ENCODE data around the gene CLN6.

The CLN6 gene

DNA sequence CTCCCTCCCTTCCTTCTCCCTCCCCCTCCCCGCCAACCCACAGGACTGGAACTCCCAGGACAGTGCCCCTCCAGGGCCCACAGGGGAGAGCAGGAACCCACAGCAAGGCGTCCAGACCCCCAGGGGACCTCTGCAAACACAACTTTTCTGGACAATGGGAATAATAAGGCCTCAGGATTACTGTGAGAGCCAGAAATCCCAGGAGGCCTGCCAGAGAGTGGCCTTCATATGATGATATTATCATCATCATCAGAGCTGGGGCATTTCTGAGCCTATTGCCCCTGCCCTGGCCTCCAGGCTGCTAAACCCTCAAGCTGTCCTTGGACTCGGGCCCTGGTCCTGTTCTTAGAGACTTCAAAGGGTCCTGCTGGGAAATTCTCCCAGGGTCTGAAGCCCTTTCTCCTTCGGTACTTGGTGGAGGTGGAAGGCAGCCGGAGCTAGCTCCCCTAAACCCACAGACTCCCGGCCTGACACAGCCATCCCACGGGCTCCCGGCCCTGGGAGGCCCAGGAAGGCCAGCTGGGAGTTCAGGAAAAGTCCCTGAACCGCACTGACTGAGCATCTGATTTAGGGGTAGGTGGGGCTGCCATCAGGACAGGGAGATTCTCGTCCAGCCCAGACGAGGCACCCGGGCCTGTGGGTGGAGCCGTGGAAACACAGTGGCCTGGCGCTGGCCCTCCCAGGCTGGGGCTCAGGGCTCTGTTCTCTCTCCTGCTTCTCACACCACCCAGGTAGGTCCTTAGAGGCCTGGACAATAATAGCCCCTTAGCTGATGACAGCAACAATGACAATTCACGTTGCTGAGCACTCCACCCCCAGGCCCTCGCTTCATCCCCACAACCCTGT, 29.3 kb downstream of the CLN6 start:
- no peak for DNase-seq
- TF ChIP-seq GATA1 (IDR thresholded peaks at IDR 0.05; ENCODE audit: low read depth, low read length): no peak
- no peak for TF ChIP-seq POLR2A (IDR thresholded peaks at IDR 0.05; ENCODE audit: low read length)

DNA sequence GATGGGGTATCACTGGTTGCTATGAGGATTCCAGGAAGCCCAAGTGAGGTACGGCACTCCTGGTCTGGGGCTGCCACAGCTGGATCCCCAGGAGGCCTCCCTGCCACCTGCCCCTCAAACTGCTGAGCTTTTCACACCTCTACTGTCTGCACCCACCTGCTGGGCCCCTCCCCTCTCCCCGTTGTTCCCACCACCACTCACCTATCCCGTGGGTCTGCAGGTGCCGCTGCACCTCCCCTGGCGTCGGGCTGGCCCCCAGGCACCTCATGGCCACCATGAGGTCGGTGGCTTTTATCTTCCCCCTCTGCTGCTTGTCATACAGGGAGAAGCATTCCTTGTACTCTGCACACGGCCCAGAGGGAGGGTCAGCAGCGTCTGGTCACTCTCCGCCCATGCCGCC, 30.2 kb downstream of the CLN6 start:
- no peak for DNase-seq
- TF ChIP-seq GATA1 (IDR thresholded peaks at IDR 0.05; ENCODE audit: low read depth, low read length) (no peak), POLR2A (IDR thresholded peaks at IDR 0.05; ENCODE audit: low read length) (no peak)

DNA sequence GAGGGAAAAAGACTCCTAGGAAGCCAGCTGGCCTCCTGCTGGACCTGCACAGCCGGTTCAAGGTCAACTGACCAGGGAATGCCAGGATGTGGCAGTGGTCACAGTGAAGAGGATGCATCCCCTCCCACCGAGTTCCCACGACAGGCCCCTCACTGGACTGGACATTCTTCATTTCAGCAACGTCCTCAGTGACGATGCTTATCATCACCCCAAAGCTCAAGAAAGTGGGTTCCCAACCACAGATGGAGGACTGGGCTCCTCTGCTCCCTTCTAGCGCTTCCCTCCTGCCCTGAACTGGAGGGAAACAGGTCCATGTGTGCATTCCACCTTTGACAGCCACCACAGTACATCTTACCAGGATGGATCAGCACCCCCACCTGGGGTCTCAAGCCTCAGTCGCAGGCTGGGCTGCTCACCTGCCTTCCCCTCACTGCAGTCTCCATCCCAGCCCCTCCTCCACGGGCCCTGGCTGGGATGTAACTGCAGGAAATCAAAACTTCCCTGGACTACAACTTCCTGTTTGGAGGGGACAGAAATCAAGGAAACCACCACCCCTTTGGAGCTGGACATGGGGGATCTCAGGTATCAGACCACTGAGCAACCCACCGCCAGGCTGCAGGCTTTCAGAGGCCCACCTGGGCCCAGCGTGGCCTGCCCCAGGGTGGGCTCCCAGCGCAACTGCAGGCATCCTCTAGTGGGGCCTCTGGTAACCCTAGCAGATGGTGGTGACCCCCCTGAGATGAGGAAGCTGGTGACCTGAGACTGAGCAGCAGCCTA, 31.7 kb downstream of the CLN6 start:
- no peak for TF ChIP-seq POLR2A (IDR thresholded peaks at IDR 0.05; ENCODE audit: low read length)
- TF ChIP-seq GATA1 (IDR thresholded peaks at IDR 0.05; ENCODE audit: low read depth, low read length): no peak
- no peak for DNase-seq

DNA sequence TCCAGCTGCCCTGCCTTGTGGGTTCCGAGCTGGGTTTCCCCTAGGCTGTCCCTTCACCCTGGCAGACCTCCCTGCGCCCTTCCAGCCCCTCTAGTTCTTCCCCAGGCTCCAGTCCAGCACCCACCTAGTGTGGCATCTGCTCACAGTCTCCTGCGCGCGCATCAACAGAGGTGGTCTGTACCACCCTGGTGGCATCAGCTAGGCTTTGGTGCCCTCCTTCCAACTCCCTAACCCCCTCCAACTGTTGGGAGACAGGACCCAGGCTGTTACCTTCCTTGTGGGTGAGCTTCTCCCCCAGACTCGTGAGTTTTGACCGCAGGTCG, 32.4 kb downstream of the CLN6 start:
- TF ChIP-seq GATA1 (IDR thresholded peaks at IDR 0.05; ENCODE audit: low read depth, low read length) (no peak), POLR2A (IDR thresholded peaks at IDR 0.05; ENCODE audit: low read length) (no peak)
- no peak for DNase-seq

DNA sequence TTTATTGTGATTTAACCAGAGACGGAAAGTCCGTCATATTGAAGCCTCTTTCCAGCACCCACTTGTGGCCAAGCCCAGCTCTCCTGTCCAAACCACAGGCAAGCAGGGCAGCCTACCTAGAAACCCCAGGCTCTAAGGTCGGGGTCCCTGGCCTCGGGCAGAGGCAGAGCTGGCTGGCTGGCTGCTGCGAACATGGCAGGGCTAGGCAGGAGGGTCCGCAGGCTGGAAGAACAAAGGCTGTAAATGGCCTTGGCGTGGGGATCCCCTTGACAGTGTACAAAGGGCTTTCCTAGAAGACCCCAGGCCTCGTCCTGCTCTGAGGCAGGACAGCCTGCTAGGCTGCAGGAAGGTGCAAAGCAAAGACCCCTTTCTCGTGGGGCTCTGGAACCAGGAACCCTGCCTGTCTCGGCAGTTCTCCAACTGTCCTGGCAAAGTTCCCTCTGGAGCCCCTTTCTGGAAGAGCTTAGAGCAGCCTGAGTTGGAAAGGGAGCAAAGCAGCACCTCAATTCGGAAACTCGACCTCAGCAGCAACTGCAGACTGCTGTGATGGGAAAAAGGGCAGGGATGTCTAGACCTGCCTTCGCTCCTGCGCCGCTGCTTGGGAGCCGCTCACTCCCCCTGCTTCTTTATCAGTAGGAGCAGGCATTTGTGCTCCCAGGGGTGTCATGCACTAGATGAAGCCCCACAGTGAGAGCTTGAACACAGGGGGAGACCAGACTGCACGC, 32.9 kb downstream of the CLN6 start:
- DNase-seq: no peak
- TF ChIP-seq GATA1 (IDR thresholded peaks at IDR 0.05; ENCODE audit: low read depth, low read length): no peak
- no peak for TF ChIP-seq POLR2A (IDR thresholded peaks at IDR 0.05; ENCODE audit: low read length)

DNA sequence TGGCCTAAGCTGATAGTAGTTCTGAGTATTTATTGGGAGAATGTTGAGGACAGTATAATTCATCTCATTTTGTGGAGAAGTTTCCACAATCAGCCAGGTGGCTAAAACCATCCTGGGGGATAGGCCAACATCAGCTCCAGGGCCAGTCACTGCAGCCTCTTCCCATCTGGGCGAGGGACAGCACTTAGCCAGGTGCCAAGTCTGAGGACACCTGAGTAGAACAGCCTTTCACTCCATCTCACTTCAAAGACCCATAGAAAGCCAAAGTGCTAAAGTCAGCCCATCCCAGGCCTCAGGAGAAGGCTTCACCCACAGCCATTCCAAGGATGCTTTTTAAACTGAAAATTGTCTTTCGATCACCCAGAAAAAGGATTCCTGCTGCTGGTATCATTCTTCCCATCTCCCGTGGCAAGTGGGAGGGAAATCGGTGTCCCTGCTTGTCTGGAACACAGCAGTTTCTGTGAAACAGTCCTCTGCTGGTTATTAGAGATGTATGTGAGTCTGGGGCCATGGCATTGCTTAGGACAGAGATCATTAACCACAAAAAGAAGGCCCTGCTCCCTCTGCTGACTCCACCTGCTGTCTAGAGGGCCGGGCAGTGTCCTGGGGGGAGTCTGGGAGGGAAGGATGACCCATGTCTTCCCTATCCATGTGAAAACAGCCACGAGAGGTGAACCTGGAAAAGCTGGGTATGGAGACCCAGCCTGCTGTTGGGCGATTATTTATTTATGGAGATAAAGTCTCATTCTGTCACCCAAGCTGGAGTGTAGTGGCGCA, 34.0 kb downstream of the CLN6 start:
- TF ChIP-seq GATA1 (IDR thresholded peaks at IDR 0.05; ENCODE audit: low read depth, low read length): no peak
- TF ChIP-seq POLR2A (IDR thresholded peaks at IDR 0.05; ENCODE audit: low read length): no peak
- no peak for DNase-seq

DNA sequence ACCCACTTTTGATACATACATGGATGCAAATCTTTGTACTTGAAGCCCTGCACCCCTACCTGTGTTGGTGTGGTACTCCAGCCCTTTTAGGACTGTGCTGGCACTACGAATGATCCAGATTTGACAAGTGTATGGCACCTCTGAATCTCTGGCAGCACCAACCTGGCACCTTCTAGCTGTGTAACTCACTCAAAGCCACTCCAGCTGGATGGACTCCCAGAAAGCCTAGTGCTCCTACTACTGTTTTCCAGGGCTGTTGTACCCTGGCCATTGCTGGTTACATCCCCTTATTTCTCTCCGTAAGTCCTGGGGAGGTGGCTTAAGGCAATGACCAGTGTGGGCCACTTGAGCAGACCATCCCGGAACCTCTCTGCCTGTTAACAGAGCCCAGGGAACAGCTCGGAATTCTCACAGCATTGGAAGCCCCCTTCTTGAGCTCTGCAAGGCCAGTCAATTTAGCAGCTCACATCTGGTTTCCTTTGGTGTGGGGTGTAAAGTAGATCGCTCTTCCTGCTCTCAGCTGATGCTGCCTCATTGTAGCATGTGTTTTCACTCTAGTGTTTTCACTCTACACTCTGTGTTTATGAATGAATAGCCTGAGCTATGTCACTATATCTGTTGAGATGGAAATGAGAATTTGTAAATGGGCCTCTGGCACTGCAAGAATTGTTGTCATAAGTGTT, 36.6 kb downstream of the CLN6 start:
- TF ChIP-seq POLR2A (IDR thresholded peaks at IDR 0.05; ENCODE audit: low read length): no peak
- no peak for TF ChIP-seq GATA1 (IDR thresholded peaks at IDR 0.05; ENCODE audit: low read depth, low read length)
- no peak for DNase-seq

DNA sequence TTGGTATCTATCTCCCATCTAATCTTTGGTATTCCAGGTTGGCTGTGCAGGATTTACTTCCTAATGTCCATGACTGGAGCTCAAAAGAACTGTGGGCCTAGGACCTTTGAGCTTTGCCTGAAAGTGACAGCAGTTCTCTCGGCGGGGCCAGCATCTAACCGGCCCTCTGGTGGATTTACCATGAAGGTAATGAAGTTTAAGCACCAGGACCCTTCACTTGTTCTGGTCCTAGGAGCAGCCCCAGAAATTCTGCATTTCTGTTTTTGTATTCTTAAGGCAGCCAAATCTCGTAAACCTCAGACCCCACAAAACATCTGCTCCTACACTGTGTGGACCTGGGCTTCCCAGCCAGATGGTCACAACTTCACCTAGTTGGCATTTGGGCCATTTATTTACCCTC, 37.4 kb downstream of the CLN6 start:
- no peak for DNase-seq
- no peak for TF ChIP-seq POLR2A (IDR thresholded peaks at IDR 0.05; ENCODE audit: low read length)
- TF ChIP-seq GATA1 (IDR thresholded peaks at IDR 0.05; ENCODE audit: low read depth, low read length): no peak

DNA sequence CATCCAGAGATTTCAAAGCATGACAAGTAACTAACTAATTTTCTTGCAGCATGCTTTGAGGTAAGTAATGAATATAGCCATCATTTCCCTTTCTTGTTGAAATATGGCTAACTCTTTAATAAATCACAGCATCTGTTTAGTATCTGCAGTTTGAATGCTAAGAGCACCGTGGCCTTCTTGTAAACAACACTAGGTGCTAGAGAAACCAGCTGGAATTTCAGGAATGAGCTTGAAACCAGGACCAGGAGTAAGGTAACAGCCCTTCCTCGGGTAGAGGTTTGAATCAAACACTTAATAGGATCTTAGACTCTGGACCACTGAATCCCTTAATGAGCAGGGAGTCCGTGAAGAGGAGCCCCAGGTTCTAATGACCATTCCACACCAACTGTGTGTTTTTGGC, 38.0 kb downstream of the CLN6 start:
- no peak for TF ChIP-seq GATA1 (IDR thresholded peaks at IDR 0.05; ENCODE audit: low read depth, low read length)
- TF ChIP-seq POLR2A (IDR thresholded peaks at IDR 0.05; ENCODE audit: low read length): no peak
- no peak for DNase-seq

DNA sequence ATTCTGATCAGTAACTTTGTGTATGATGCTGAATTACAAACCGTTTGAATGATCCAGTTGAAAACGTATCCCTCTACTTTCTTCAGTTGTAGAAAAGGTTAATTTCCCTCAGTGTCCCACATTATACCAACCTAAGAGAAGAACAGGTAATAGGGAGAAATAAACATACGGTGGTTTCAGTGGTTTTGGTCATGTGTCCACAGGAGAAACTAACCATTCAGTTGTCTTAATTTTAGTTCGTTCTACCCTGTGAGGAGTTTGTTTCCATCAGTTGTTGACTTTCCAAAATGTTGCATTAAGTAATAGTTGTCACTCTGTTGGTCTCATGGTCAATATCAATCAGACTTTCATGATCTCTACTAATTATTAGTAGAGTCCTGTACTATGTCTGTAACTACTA, 39.5 kb downstream of the CLN6 start:
- no peak for TF ChIP-seq GATA1 (IDR thresholded peaks at IDR 0.05; ENCODE audit: low read depth, low read length)
- no peak for TF ChIP-seq POLR2A (IDR thresholded peaks at IDR 0.05; ENCODE audit: low read length)
- DNase-seq: no peak

DNA sequence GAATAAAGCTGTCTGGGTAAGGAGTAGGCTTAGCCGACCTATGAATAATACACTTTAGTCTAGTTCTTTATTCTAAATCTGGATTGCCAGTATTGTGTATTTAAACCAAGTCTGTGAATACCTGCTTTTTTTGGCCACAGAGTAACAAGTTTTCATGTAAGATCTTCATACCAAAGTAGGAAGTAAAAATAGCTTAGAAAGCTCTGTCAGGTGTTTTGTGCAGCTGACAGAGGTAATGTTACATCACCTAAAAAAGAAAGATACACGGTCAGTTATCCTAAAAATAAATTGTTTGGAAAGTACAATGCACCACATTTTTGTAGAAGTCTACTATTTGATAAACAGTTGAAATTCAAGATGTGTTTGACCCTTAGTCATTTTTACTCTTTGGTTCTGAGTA, 40.9 kb downstream of the CLN6 start:
- no peak for TF ChIP-seq POLR2A (IDR thresholded peaks at IDR 0.05; ENCODE audit: low read length)
- TF ChIP-seq GATA1 (IDR thresholded peaks at IDR 0.05; ENCODE audit: low read depth, low read length): no peak

DNA sequence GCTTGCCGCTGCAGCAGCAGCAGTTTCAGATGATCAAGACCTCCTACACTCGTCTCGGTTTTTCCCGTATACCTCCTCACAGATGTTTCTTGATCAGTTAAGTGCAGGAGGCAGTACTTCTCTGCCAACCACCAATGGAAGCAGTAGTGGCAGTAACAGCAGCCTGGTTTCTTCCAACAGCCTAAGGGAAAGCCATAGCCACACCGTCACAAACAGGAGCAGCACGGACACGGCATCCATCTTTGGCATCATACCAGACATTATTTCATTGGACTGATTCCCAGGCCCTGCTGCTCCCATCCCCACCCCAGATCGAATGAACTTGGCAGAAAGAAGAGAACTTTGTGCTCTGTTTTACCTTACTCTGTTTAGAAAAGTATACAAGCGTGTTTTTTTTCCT, 42.0 kb downstream of the CLN6 start:
- no peak for DNase-seq
- TF ChIP-seq POLR2A (IDR thresholded peaks at IDR 0.05; ENCODE audit: low read length) (no peak), GATA1 (IDR thresholded peaks at IDR 0.05; ENCODE audit: low read depth, low read length) (no peak)

More for the DNA sequence above, 40.9 kb downstream of the CLN6 start:
- DNase-seq: no peak

All from erythroblast (primary cell).